ENCODE measurements around the gene NUDCD2. TPM values are rescaled to one million over a fixed set of nuclear protein-coding genes. Genes with fewer than 3 reads are reported as not detected.

NUDCD2 gene
- total and polyA plus RNA-seq, 9 of the 15 experiments (the other 6 are each of a cell fraction or from before 2014, with no cell fraction given) = 14.6 to 76.9 (median 32.5) TPM

- TF ChIP-seq ZNF140 (CRISPR knock-in tag; IDR thresholded peaks at IDR 0.05) (no peak), CEBPG (CRISPR knock-in tag; IDR thresholded peaks at IDR 0.05) (peak; percentile 43; the same call in 1 of the 2 replicates), CEBPG (tag; conservative IDR thresholded peaks at IDR 0.05 in 1 of 2, IDR thresholded peaks at IDR 0.05 in 1 of 2) (peak; percentile 68 to 81), HMGXB4 (CRISPR knock-in tag; IDR thresholded peaks at IDR 0.05) (peak; percentile 86), ZFP30 (CRISPR knock-in tag; IDR thresholded peaks at IDR 0.05; ENCODE audit: borderline replicate concordance) (no peak), PRPF4 (IDR thresholded peaks at IDR 0.05; ENCODE audit: insufficient read depth, low read depth, low read length, poor library complexity, severe bottlenecking) (no peak), ZSCAN32 (CRISPR knock-in tag; IDR thresholded peaks at IDR 0.05) (no peak), ZNF668 (CRISPR knock-in tag; IDR thresholded peaks at IDR 0.05) (no peak), RBM14 (IDR thresholded peaks at IDR 0.05; ENCODE audit: borderline replicate concordance, insufficient read depth, low read depth, low read length) (no peak), MLLT1 (IDR thresholded peaks at IDR 0.05) (peak; percentile 49 to 84; a peak in 2 of 4 replicates), MITF (IDR thresholded peaks at IDR 0.05) (no peak), ZNF280B (CRISPR knock-in tag; IDR thresholded peaks at IDR 0.05) (no peak), RFX1 (IDR thresholded peaks at IDR 0.05) (peak; percentile 39), ID3 (CRISPR knock-in tag; IDR thresholded peaks at IDR 0.05) (no peak), ID3 (tag; IDR thresholded peaks at IDR 0.05) (peak; percentile 80), ZNF512 (tag; IDR thresholded peaks at IDR 0.05) (no peak)
These were observed at the start of gene NUDCD2 (continued) for GRCh38 chr5:163459819-163460561.

Measured in K562 (cell line).